ENCODE measurements around the gene STRN. TPM values are rescaled to one million over a fixed set of nuclear protein-coding genes. Genes with fewer than 3 reads are reported as not detected.
"Not testable (repeated sequence)": the region's sequence is repeated elsewhere in the genome, so short reads cannot be mapped to it uniquely, and the experiment has no call there.

STRN gene
- total RNA-seq, 2 donors from 2014 or later = 29.2 to 34.5 TPM

- TF ChIP-seq CTCF (IDR thresholded peaks at IDR 0.05) = no peak
Observed at GRCh38 chr2:36981911-36982310, 15.6 kb upstream of the STRN start.

GRCh38 chr2:36979007-36979406, 12.7 kb upstream of the STRN start:
- not testable (repeated sequence) for H3K4me1 ChIP-seq; H3K27ac ChIP-seq; H3K27me3 ChIP-seq; DNase-seq (ENCODE audit: low spot score); H3K4me3 ChIP-seq; H3K9me3 ChIP-seq
- H3K36me3 ChIP-seq = peaks cover 22% of the 10 kb centered on the region

More at GRCh38 chr2:36981911-36982310, 15.6 kb upstream of the STRN start:
- no peaks in the 10 kb centered on the region for H3K9me3 ChIP-seq
- DNase-seq (ENCODE audit: low spot score) = no peak
- H3K27ac ChIP-seq = peak overlapping the region in 1 of 2 donors; percentile 6
- H3K36me3 ChIP-seq = peaks cover 26% of the 10 kb centered on the region
- H3K4me1 ChIP-seq = no peaks in the 10 kb centered on the region
- H3K27me3 ChIP-seq = no peaks in the 10 kb centered on the region
- no peak overlapping the region for H3K4me3 ChIP-seq

- Histone ChIP-seq H3K9me3 (no peaks in the 10 kb centered on the region), H3K36me3 (peaks cover 17% of the 10 kb centered on the region), H3K4me1 (peaks cover 0 to 8% of the 10 kb centered on the region in 2 donors), H3K27ac (peak overlapping the region; percentile 11 to 47), H3K27me3 (no peaks in the 10 kb centered on the region), H3K4me3 (no peak overlapping the region)
- no peak for TF ChIP-seq CTCF (IDR thresholded peaks at IDR 0.05)
- no peak for DNase-seq (ENCODE audit: low spot score)
Observed at GRCh38 chr2:36976065-36976464, 9.7 kb upstream of the STRN start.

GRCh38 chr2:36975306-36975705, 9.0 kb upstream of the STRN start:
- Histone ChIP-seq H3K4me1 (peaks cover 0 to 8% of the 10 kb centered on the region in 2 donors), H3K9me3 (no peaks in the 10 kb centered on the region), H3K4me3 (no peak overlapping the region), H3K27me3 (no peaks in the 10 kb centered on the region), H3K27ac (peak overlapping the region in 1 of 2 donors; percentile 47), H3K36me3 (peaks cover 9% of the 10 kb centered on the region)
- DNase-seq (ENCODE audit: low spot score) = no peak
- TF ChIP-seq CTCF (IDR thresholded peaks at IDR 0.05) = no peak

GRCh38 chr2:36973320-36973719, 7.0 kb upstream of the STRN start:
- no peak for DNase-seq (ENCODE audit: low spot score)
- no peaks in the 10 kb centered on the region for H3K27me3 ChIP-seq
- H3K9me3 ChIP-seq = no peaks in the 10 kb centered on the region
- no peak for TF ChIP-seq CTCF (IDR thresholded peaks at IDR 0.05)
- H3K4me1 ChIP-seq = peaks cover 0 to 8% of the 10 kb centered on the region in 2 donors
- H3K27ac ChIP-seq = peak overlapping the region in 1 of 2 donors; percentile 2
- H3K4me3 ChIP-seq = no peak overlapping the region
- H3K36me3 ChIP-seq = no peaks in the 10 kb centered on the region

GRCh38 chr2:36971990-36972389, 5.7 kb upstream of the STRN start:
- H3K27ac ChIP-seq = no peak overlapping the region
- H3K27me3 ChIP-seq = no peaks in the 10 kb centered on the region
- H3K9me3 ChIP-seq = no peaks in the 10 kb centered on the region
- no peak overlapping the region for H3K4me3 ChIP-seq
- H3K4me1 ChIP-seq = peaks cover 0 to 20% of the 10 kb centered on the region in 2 donors
- TF ChIP-seq CTCF (IDR thresholded peaks at IDR 0.05) = no peak
- DNase-seq (ENCODE audit: low spot score) = no peak
- H3K36me3 ChIP-seq = no peaks in the 10 kb centered on the region

Measured in right atrium auricular region (tissue), 2 donors.